ENCODE measurements around the gene FBXL4.

DNA sequence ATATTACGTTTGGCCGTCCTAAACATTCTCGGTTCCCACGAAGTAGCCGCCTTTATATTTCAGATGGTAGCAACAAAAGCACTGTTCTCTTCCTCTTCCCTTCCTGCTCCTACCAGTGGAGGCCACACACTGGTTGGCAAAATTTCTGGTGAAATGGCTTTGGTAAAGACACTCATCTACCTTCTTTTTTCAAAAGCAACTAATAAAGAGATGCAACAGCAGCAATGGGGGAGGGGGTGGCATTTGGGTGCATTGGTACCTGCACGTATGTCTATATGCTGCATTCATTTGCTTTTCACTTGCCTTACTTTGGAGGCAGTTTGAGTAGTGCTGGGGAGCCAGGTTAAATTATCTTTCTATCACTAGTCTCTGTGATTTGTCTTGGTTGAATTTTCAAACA, 107.4 kb downstream of the FBXL4 start:
- TF ChIP-seq, protein P1, sequence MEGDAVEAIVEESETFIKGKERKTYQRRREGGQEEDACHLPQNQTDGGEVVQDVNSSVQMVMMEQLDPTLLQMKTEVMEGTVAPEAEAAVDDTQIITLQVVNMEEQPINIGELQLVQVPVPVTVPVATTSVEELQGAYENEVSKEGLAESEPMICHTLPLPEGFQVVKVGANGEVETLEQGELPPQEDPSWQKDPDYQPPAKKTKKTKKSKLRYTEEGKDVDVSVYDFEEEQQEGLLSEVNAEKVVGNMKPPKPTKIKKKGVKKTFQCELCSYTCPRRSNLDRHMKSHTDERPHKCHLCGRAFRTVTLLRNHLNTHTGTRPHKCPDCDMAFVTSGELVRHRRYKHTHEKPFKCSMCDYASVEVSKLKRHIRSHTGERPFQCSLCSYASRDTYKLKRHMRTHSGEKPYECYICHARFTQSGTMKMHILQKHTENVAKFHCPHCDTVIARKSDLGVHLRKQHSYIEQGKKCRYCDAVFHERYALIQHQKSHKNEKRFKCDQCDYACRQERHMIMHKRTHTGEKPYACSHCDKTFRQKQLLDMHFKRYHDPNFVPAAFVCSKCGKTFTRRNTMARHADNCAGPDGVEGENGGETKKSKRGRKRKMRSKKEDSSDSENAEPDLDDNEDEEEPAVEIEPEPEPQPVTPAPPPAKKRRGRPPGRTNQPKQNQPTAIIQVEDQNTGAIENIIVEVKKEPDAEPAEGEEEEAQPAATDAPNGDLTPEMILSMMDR (IDR thresholded peaks at IDR 0.05; ENCODE audit: low read depth, low read length, poor library complexity, severe bottlenecking), result no peak
- no peak for TF ChIP-seq EZH2phosphoT487 (IDR thresholded peaks at IDR 0.05; ENCODE audit: borderline replicate concordance, low read length)
